Testis (tissue), 2 donors: ENCODE measurements around the gene KLF15.

Experiments used
- CTCF ChIP-seq, 3 experiments: fragments of 450-650 bp in 2 of 3; fragments of 200-600 bp in 1 of 3; sonication (generic) in 1 of 3; IDR thresholded peaks; one replicate each; pipeline ENCODE4 v1.5.1; 2016 to 2019; ENCODE audit warnings: antibody characterized with exemption in 3 of 3, mild to moderate bottlenecking in 2 of 3, moderate library complexity in 1 of 3
- POLR2A ChIP-seq: fragments of 450-650 bp; IDR thresholded peaks from one replicate; pipeline ENCODE4 v1.6.1; 2017; ENCODE audit warnings: antibody characterized with exemption, mild to moderate bottlenecking, moderate library complexity

GRCh38 chr3:126392246-126392645 is 35.0 kb upstream of the KLF15 start:
- TF ChIP-seq CTCF (IDR thresholded peaks at IDR 0.05) (no peak), POLR2A (no peak)
